ENCODE data around the gene MRPL10.
A peak's percentile ranks its signal among the peaks of the same experiment; 100 is the strongest.

MRPL10 gene

GRCh38 chr17:47857551-47858455 is 26.5 kb upstream of the MRPL10 start:
- no peak for DNase-seq

GRCh38 chr17:47856830-47857229 is 25.5 kb upstream of the MRPL10 start:
- no peak for DNase-seq

GRCh38 chr17:47855737-47856136 is 24.4 kb upstream of the MRPL10 start:
- no peak for DNase-seq

GRCh38 chr17:47853616-47854015 is 22.3 kb upstream of the MRPL10 start:
- DNase-seq = no peak

GRCh38 chr17:47852113-47852949 is 21.0 kb upstream of the MRPL10 start:
- no peak for DNase-seq

- no peak for DNase-seq
Measured at GRCh38 chr17:47851764-47852112, 20.4 kb upstream of the MRPL10 start.

- DNase-seq = peak; percentile 87
Measured at GRCh38 chr17:47850692-47851573, 19.6 kb upstream of the MRPL10 start, which contains the start of gene SP6. TSS of gene SP6 (minus strand) at chr17:47851163. CDS start at chr17:47848429, 2,734 bp downstream.

- DNase-seq = no peak
Measured at GRCh38 chr17:47850373-47850691, 19.0 kb upstream of the MRPL10 start.

- no peak for DNase-seq
Measured at GRCh38 chr17:47848198-47848513, 16.8 kb upstream of the MRPL10 start.

- peak; percentile 45 for DNase-seq
Measured at GRCh38 chr17:47847341-47848197, 16.2 kb upstream of the MRPL10 start.

- DNase-seq = no peak
Measured at GRCh38 chr17:47846716-47847340, 15.5 kb upstream of the MRPL10 start.

GRCh38 chr17:47845716-47846075 is 14.4 kb upstream of the MRPL10 start:
- DNase-seq = no peak

GRCh38 chr17:47844814-47845715 is 13.7 kb upstream of the MRPL10 start:
- no peak for DNase-seq

GRCh38 chr17:47844227-47844626 is 12.9 kb upstream of the MRPL10 start:
- no peak for DNase-seq

- DNase-seq = no peak
Measured at GRCh38 chr17:47843391-47843730, 12.0 kb upstream of the MRPL10 start.

- no peak for DNase-seq
Measured at GRCh38 chr17:47841488-47842291, 10.3 kb upstream of the MRPL10 start.

GRCh38 chr17:47840742-47841487 is 9.6 kb upstream of the MRPL10 start, which contains the start of gene SCRN2:
TSS of gene SCRN2 (minus strand) at chr17:47841273. CDS start at chr17:47840843, 430 bp downstream.
- DNase-seq = peak; percentile 93

GRCh38 chr17:47840001-47840741 is 8.8 kb upstream of the MRPL10 start:
- no peak for DNase-seq
